Stimulated activated CD4-positive, alpha-beta T cell treated with anti-CD3 and anti-CD28 coated beads, Interleukin-1b, Interleukin-23, amount 100 ng/mL, for 48 hours (primary cell): Measurements from ENCODE around the gene ATP10A.

Experiments
- DNase-seq: peaks from one replicate; pipeline ENCODE4 v3.0.0-alpha.2; 2020

ATP10A gene

DNA sequence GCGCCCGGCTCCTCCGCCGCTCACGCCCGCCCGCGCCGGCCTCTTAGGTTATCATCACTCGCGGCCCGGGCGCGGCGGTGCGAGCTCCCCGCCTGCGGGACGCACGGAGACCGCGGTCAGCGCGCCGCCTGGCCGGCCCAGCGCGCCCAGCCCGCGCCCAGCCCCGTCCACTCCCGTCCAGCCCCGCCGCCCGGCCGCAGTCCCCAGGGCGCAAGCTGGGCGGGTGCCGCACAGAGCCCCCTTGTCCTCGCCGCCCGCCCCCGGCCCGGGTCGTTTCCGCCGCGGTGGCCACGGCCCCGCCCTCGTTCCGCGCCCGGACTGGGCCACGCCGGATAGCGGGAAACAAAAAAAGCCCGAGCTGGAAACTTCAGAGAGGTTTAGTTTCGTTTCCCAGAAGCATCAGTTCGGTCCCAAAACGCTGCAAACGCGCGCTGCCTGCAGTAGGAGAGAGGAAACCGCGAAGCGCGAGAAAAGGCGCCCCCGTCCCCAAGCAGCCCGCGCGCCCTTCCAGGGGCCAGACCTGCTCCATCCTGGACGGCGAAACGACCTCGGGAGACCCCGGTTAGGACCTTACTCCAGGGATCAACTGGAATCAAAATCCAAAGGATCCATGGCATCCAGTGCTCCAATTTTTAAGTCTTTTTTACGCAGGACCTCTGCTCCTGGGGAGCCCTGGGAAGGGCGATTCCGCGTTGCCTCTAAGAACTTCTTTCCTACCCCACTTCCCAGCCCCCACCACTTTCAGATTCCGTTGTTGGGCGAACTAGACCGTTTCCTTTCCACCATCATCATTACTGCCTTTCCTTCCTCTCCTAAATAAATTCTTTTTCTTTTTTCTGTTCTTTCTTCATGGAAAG is at the start of gene ATP10A:
TSS of gene ATP10A (minus strand) at position 217 of the 857 bp plus-strand sequence. CDS start 231 bp downstream, outside the sequence.
- DNase-seq, result peak; percentile 38

DNA sequence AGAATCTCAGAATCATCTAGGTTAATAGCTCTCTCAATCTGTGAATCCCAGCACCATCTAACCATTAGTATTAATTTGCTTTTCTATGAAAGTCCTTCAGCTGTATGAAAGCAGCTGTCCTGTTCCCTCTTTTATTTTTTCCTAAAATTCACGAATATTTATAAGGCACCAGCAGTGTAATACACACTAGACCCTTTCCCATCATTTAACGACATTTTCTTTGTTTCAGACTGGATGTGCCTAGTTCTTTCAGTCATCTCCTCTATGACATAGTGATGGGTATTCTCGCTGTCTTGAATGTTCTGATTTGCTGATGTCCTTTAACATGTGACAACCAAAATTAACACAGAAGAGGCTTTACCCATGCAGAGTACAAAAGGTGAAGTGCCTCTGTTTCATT is 48.9 kb upstream of the ATP10A start:
- DNase-seq, result no peak

DNA sequence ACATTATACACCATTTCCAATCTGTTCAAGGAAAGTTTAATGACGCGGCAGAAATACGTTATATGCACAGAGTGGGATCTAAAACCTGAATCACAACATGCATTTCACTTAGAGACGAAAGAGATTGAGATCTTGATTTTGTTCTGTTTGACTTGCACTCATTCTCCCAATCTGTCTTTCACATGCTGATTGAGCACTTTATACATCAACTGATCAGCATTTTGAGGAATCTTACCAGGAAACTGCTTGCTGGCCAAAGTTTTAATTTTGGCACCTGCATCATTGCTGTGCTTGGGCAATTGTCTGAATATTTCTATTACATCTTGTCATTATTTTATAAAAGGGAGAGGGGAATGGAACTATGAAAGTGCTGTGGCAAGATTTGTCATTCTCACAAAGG is 47.7 kb upstream of the ATP10A start:
- no peak for DNase-seq

DNA sequence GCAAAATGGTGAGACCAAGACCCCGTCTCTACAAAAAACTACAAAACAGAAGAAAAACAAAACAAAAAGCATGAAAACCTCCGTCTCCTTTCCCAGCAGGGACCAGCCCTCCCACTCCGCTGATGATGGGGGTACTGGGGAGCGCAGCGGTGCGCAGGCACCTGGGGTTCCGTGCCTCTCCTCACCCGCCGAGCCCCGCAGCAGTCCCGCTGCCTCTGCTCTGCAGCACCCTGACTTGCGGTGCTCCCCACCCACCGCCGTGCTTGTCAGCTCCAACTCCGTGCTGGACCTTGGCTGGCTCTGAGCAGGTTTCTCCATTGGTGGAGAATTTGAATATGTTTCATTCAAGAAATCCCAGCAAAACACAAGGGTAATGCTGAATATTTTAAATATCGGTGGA is 46.7 kb upstream of the ATP10A start:
- no peak for DNase-seq

GRCh38 chr15:25909325-25909724 is 46.2 kb upstream of the ATP10A start:
- DNase-seq, result no peak

DNA sequence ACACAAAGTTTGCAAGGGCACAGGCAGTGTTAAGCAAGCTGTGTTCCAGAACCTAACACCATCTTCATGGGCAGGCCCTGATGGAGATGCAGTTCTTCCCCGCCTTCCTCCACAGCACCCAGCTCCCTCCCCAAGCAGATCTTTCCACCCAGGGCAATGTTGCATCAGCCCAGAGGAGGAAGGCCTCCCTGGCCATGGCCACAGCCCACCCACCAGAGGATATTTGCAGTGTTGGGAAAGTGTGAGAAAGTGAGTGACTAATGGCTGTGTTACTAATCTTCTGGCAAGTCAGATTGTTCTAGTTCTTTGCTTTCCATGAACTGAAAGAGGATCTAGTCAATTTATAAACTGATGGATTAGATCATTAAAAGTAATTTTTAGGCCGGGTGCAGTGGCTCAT is 42.0 kb upstream of the ATP10A start:
- peak; percentile 63 for DNase-seq

DNA sequence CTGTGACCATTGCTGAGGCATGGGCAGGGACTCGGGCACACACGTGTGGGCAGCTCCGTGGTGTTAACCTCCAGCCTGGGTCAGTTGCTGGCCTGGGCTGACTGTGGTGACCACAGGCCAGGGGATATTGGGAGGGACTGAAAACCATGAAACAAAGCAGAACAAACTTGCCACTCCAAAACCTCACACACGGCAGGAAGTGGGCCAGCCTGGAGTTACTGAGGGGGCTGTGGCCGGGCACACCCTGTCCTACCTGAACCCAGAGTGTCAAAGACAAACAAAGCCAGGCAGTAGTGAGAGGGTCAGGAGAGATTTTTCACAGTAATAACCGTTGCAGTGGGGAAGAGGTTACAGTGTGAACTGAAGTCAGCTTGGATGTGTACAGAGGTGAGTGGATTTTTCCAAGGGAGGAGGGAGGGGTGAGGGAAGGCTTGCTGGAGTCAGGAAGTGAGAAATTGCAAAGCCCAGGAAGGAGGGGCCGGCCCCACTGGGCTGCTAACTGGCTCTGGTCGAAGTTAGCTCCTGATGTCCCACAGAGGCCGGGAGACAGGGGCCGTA is 40.0 kb upstream of the ATP10A start:
- no peak for DNase-seq

DNA sequence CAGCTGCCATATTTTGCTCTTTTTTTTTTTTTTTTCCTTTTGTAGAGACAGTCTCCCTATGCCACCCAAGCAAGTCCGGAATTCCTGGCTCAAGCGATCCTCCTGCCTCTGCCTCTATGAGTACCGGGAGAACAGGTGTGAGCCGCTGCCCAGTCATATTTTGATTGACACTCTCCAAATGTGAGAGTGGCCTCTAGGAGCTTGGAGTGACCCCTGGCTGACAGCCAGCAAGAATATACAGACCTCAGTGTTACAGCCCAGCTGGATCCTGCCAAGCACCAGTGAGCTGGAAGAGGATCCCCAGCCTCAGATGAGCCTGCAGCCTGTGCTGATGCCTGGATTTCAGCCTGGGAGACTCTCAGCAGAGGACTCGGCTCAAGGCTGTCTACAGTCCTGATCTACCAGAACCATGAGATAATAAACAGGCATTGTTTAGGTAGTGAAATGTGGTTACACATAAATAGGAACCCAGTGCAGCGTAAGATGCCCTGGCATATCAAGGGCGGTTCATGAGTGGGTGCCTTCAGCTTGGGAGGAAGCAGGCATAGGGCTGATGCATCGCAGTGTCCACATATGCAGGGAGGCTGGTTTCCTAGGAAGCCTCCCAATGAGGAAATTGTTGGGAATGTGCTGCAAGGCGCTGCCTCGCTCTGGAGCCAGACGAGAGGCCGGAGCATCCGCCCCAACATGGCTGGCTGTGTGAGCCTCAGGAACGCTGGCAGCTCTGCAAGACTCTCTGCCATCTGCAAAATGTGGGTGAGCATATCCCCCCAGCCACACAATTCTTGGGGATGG is 38.9 kb upstream of the ATP10A start:
- no peak for DNase-seq

DNA sequence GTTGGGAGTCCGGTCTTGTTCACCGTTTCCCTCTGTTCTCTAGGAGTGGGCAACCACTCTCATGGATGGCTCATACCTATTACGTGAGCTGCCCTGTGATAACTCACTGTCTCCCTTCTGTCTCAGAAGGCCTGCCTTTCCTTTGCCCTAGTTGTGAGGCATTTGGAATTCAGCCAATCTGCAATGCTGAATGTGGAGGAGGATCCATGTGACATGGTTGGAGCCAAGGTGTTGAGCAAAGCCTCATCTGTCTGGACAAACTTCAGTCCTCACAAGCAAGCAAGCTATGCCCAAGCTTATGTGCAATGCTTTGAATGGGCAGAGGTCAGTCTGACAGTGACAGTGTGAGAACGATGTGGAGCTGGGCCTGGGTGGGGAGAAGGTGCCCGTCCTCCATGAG is 37.8 kb upstream of the ATP10A start:
- DNase-seq, result no peak

- DNase-seq, result no peak
Measured at GRCh38 chr15:25900431-25900830, 37.3 kb upstream of the ATP10A start.

DNA sequence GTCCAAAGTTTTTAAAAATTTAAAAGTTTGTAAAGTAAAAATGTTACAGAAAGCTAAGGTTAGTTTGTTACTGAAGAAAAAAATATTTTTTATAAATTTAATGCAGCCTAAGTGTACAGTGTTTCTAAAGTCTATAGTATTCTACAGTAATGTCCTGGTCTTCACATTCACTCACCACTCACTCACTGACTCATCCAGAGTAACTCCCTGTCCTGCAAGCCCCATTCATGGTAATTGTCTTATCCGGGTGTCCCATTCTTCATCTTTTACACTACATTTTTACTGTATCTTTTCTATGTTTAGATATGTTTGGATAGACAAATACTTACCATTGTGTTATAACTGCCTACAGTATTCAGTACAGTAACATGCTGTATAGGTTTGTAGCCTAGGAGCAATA is 36.7 kb upstream of the ATP10A start:
- DNase-seq, result no peak

DNA sequence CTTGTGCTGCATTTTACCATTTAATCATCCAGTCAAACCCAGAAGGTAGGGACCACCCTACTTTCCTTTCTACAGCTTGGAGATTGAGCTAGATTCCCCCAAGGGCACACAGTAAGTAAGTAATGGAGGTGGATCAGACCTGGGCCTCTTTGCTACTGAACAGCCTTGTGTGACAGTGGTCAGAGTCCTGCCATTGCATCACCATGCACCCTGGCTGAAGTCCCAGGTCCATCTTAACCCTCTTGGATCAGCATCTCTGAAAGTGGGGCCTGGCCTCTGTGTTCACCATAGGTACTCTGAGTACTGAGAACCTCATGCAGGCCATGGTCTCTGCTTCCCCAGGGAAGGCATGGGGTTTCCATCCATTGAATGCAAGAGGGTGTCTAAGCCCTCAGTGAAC is 34.5 kb upstream of the ATP10A start:
- DNase-seq, result no peak

DNA sequence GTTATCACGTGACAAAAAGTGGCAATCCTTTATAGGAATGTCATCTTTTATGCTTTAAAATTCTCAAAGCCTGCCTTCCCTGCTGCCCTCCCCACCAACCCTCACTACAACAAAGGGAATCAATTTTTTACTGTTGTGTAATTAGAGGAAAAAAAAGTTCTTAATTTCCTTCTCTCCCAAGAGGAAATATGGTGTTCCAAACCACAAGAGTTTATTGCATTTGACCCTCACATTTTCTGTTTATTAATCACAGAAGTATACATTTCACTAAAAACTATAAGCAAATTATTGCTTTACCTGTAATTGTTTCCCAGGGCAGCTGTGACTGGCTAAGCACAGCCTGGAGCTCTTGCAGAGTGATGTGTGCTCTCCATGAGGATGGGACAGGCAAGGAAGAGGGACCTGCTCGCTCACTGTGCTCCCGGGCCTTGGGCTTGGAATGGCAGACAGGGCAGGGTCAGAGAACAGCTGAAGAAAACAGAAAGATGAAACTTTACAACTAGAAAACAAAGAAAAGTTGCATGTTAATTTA is 31.3 kb upstream of the ATP10A start:
- DNase-seq, result no peak

GRCh38 chr15:25893596-25893995 is 30.5 kb upstream of the ATP10A start:
- no peak for DNase-seq

GRCh38 chr15:25892126-25892525 is 29.0 kb upstream of the ATP10A start:
- no peak for DNase-seq

GRCh38 chr15:25891081-25891480 is 28.0 kb upstream of the ATP10A start:
- DNase-seq, result no peak

- DNase-seq, result no peak
Measured at GRCh38 chr15:25890529-25890928, 27.4 kb upstream of the ATP10A start.

GRCh38 chr15:25887870-25888269 is 24.7 kb upstream of the ATP10A start:
- no peak for DNase-seq

DNA sequence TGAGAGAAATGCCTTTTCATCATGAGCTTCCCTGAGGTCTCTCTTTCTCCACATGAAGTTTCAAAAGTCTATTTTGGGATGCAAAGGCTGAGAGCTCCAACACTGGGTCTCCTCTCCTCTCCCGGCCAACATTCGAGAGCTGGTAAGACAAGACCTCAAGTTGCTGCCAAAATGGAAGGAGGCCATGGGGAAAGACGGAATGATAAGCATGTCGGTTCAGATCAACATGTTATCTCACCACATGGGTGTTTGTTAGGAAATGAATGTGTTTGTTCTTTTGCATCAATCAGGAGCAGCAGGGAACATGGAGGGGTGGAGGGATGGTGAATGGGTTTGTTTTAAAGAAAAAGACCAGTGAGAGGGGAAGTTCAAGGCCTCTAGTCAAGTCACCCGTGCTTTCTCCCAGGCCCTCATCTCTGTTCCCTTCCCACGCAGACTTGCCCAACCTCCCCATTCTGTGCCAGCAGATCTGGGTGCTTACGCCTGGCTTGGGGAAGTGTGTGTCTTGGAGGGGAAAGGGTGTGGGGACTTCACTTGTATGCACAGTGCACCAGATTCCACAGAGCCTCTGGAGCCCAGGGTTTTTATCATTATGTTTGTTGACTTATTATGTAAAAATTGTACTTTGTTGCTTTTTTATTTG is 23.5 kb upstream of the ATP10A start:
- DNase-seq, result no peak

DNA sequence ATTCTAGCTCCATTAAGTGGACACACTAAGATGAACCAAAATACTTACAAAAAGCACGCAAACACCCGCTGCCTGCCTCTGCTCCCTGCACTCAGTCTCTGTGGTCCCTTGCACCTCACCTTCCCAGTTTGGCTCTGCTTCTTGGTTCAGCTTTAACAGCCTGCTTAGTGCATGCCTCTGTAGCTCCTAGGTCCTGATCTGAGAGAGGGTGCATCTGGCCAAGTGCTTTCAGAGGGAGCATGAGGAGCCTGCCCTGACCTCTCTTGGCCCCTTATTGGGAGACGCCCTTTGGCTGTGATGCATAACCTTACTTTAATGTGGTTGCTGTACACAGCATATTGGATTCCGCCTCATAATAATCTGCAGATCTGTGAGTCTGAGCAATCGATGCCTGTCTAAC is 21.2 kb upstream of the ATP10A start:
- DNase-seq, result no peak

DNA sequence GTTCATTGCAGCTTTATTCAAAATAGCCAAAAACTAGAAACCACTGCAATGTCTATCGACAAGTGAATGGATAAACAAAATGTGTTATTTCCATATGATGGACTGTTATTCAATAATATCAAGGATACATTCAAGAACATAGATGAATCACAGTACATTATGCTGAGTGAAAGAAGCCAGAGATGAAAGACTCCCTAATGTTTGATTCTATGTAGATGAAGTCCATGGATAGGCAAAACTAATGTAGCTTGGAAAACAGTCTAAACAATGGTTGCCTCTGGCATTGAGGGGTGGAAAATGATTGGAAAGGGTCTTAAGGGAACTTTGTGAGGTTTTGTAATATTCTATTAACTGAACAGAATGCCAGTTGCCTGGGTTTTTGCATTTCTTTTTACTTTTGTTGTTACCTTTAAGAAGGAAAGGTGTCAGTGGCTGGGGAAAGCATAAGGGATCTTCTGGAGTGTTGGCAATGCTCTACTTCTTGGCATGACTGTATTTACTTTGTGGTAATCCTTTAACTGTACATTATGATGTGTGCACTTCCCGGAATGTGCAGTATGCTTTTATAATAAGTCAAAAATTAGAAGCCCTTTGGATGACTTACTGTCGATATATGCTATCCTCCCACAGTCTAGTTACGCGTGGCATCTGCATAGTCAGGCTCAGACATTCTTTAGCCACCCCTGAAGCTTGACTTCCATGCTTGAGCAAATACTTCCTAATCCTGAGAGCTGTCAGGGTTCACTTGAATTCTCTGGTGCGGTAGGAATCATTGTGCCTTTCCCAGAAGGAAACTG is 20.5 kb upstream of the ATP10A start:
- DNase-seq, result no peak

GRCh38 chr15:25882466-25882865 is 19.3 kb upstream of the ATP10A start:
- no peak for DNase-seq
